Bone marrow (tissue), 2 donors: ENCODE results near the gene HOXD13.
A peak's percentile ranks its signal among the peaks of the same experiment; 100 is the strongest.

Experiments used
- DNase-seq, 2 donors: peaks; one replicate each; lab custom pipeline; 2025; lab: John Stamatoyannopoulos, UW

Gene HOXD13

DNA sequence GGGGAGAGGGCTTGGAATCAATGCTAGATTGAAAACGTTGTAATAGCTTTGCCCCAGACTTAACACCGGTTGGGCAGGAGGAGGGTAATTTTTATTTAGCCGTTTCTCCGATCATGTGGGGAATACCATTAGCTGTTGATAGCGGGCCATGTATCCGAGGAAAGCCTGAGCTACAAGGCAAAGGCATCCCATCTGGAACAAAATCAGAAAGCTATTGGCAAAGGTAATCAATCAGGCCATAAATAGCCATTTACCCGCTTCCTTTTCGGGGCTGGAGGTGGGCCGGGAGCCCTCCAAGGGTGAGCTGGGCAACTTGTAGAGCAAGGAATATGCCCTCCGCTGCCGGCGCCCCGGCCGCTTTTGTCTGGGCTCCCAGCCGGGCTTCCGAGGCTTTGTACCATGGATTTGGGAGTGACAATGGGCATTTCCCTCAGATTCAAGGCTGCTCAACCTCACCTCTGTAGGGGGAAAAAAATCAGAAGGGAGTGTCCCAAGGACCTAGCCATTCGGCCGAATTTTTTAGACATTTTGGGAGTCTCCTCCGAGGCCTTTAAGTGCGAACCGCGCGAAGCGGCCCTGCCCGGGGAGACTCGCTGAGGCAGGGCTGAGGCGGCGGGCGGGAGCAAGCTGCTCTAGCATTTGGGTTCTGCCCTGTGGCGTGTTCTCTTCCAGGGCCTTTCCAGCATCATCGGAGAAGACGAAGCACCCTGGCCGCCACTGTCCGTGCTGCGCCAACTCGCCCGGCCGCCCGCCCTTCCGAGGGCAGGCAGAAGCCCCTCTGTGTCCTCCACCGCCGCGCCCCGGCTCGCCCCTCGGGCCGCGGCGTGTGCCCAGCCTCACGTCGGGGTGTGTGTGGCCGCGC is 28.9 kb downstream of the HOXD13 start:
- DNase-seq = no peak

DNA sequence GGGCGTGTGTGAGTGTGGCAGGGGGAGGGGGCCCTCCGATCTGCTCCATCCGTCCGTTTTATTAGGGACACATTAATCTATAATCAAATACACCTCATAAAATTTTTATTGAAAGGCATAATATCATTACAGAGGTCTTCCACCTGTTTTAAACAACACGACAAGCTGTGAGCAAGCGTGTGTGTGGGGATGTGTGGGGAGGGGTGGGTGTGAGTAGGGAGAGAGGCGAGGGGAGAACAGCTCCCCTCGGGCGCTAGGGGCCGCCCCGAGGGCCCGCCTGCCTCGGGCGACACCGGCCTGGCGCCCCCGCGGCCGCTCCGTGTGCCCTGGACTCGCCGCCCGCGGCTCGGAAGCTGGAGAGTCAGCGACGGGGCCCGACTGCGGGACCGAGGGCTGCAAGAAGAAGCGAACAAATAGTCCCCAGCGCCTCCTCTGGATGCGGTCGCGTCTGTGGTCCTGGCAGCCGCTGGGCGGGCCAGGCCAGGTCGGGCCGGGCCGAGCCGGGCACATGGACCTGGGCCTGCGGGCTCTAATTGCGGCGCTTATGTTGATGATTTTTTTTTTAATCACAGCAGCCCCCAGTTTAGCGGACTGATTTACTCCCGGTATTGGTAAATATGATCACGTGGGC is 29.6 kb downstream of the HOXD13 start:
- DNase-seq = no peak

GRCh38 chr2:176122683-176123410 is 30.3 kb downstream of the HOXD13 start, which contains the start of gene HOXD9:
TSS of gene HOXD9 (plus strand) at chr2:176122719. CDS start at chr2:176122769, 50 bp downstream.
- DNase-seq = no peak

DNA sequence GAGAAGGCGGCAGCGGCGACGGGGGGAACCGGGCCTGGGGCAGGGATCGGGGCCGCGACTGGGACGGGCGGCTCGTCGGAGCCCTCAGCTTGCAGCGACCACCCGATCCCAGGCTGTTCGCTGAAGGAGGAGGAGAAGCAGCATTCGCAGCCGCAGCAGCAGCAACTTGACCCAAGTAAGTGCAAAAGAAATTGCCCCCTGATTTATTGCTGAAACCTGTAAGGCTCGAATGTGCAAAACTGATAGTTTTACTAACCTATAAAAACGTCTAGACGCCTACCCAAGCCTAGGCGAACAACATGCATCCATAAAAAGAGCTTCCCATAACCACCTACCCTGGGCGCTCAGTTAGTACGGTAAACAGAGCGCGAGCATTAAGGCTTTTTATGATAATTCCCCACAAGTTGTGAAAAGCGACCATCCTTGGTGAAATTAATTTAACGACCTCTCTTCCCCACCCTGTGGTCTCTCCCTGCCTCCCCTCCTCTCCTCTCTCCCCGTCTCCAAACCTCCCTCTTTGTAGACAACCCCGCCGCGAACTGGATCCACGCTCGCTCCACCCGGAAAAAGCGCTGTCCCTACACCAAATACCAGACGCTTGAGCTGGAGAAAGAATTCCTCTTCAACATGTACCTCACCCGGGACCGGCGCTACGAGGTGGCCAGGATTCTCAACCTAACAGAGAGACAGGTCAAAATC is 31.0 kb downstream of the HOXD13 start:
- DNase-seq = no peak

DNA sequence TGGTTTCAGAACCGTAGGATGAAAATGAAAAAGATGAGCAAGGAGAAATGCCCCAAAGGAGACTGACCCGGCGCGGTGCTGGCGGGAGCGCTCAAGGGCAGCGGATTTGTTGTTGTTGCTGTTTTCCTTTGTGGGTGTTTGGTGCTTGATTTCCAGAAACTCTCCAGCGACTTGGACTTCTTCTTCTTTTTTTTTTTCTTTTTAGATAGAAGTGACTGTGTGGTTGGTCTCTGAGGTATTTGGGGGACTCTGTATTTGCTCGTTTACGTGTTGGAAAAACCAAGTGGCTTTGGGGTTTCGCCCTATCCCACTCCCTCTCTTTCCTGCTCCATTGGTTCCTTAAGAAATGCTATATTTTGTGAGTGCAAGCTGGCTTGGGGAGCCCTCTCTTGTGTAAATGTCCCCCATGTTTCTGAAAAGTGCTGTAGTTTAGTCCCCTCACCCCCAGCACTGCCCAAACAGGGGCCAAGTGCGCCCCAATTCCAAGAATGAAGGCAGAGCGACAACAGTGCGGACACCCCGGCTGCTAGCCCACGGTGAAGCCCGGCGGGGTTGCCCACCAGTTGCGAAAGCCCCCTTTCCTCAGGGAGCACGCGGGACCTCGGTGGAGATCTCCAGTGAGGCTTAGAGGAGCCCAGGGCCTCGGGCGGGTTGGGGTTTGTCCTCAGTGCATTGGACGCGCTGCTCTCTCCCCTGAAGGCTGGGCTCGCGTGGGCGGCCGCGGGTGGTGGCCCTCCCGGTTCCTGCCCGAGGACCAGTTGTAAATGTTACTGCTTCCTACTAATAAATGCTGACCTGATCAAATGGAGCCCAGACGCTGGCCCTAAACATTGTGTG is 31.8 kb downstream of the HOXD13 start:
- DNase-seq = no peak

DNA sequence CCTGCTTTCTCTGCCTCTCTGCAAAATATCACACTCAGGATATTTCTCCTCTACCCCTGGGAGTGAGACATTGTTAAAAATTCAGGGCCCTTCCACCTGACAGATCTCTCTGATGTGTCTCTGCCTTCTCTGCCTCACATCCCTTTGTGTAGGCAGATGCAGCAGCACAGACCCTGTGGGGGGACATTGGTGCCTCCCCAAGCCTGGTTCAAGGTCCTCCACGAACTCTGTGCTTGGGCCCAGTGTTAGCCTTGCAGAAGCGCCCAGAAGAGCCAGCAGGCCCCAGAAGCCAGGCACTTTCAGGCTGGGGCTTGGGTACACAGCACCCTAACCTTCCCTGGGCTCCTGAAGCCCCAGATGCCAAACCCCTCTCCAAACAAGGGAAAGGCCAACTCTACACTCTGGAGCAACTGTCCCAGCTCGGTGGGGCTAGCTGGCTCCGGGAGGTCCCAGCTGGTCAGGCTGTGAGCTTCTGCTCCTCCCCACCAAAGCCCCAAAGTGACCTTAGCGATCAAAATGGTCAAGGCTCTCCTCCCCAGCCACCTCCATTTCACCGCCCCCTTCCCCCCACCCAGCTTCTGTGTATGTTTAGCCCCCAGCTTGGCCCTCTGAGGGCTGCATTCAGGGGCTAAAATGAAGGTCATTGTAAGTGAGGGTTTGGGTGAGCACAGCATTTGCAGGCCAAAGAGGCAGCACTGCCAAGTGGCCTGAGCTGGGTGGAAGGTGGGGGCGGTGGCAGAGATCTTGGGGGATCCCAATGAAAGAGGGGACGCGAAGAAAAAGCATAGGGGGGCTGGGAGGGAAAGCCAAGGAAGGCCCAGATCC is 32.6 kb downstream of the HOXD13 start:
- no peak for DNase-seq

GRCh38 chr2:176125772-176126054 is 33.2 kb downstream of the HOXD13 start:
- no peak for DNase-seq

DNA sequence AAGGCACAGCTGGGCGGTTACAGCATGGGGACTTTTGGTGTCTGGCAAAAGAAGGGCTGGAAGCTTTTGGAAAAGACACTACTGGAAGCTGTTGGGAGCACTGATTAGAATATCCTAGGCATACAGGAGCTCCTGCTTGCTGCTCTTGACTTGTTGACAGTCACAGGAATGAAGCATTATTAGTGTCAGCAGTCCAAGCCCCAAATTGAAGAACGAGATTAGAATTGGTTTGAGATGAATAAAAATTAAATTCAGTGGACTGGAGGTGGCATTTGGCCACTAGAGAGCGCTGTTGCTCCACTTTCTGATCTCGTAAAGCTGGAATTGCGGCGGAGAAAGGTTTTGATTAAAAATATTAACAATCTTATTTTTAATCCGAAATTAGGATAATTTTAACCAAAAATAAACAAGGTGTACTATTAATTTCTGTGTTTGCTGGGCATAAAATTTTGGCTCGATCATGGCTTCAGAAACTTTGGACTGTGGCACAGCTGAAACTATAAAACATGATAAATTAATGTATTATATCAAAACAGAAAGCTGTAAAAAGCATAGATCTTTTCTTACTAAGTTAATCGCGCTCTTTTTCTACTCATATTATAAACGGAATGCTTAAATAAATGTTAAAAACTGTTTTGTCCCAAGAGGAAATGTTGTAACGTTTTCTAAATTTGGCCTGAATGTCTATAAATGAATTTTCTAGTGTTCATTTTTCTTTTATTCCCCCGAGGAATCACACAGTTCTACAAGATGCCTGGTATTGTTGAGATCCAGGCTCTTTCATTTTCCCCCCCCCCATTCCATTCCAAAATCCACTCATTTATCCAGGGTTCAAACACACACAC is 34.6 kb downstream of the HOXD13 start:
- peak; percentile 21 to 32 for DNase-seq

- no peak for DNase-seq
Measured at GRCh38 chr2:176127774-176128072, 35.2 kb downstream of the HOXD13 start.

- DNase-seq = no peak
Measured at GRCh38 chr2:176128172-176128981, 35.9 kb downstream of the HOXD13 start.

- no peak for DNase-seq
Measured at GRCh38 chr2:176128982-176129796, 36.7 kb downstream of the HOXD13 start, which contains the start of gene HOXD8. TSS of gene HOXD8 (plus strand) at chr2:176129705. CDS start at chr2:176130367, 662 bp downstream.

DNA sequence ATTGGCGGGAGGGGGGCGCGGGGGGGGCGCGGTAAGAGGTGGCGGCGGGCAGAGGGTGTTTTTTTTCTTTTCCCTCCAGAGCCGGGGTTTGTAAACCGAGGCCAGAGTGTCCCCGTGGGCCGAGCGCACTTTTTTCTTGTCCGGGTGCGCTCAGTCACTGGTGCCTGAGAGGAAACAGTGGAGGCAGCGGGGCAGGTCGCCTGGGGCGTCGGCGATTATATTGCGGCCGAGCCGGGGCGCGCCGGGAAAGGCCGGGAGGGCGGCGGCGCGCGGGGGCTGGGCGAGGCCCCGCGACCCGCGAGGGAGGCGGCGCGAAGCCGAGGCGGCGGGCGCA is 37.3 kb downstream of the HOXD13 start:
- DNase-seq = no peak

DNA sequence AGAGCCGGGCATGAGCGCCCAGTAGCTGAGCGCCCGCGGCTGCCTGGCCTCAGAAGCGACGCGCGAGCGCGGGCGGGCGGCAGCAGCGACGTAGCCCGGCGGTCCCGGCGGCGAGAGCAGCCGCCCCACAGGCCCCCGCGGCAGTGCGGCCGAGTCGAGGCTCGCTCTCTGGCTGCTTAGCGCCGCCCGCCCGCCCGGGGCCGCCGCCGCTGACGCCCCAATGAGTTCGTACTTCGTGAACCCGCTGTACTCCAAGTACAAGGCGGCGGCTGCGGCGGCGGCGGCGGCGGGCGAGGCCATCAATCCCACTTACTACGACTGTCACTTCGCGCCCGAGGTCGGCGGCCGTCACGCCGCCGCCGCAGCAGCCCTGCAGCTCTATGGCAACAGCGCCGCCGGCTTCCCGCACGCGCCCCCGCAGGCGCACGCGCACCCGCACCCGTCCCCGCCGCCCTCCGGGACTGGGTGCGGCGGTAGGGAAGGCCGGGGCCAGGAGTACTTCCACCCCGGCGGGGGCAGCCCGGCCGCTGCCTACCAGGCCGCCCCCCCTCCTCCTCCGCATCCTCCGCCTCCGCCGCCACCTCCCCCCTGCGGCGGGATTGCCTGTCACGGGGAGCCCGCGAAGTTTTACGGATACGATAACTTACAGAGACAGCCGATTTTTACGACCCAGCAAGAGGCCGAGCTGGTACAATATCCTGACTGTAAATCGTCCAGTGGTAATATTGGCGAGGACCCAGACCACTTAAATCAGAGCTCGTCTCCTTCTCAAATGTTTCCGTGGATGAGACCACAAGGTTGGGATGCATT is 37.8 kb downstream of the HOXD13 start:
- DNase-seq = no peak

GRCh38 chr2:176130957-176131847 is 38.7 kb downstream of the HOXD13 start:
- DNase-seq = peak in 1 of 2 donors; percentile 9

- no peak for DNase-seq
Measured at GRCh38 chr2:176131848-176132158, 39.3 kb downstream of the HOXD13 start.
